Sigmoid colon (tissue), 4 donors: Measurements from ENCODE around the gene SLC25A41.

Source experiments
- CTCF ChIP-seq, 4 experiments: fragments of 450-650 bp in 3 of 4; fragments of 200-600 bp in 1 of 4; IDR thresholded peaks; one replicate each; pipeline ENCODE4 v1.5.1; 2016 to 2019; ENCODE audit warnings: antibody characterized with exemption in 4 of 4, mild to moderate bottlenecking in 3 of 4, moderate library complexity in 2 of 4
- EP300 ChIP-seq, 4 donors: sonication (generic); formaldehyde crosslinking; IDR thresholded peaks; one replicate each; pipeline ENCODE4 v1.6.1; 2017; ENCODE audit warnings: antibody characterized with exemption in 4 of 4
- POLR2AphosphoS5 ChIP-seq, 4 donors: sonication (generic); formaldehyde crosslinking; IDR thresholded peaks; one replicate each; pipeline ENCODE4 v1.6.1; 2017; ENCODE audit warnings: antibody characterized with exemption in 4 of 4

GRCh38 chr19:6396305-6396704 lies 37.3 kb downstream of the SLC25A41 start:
- no peak for TF ChIP-seq CTCF (IDR thresholded peaks at IDR 0.05)
- no peak for TF ChIP-seq POLR2AphosphoS5 (IDR thresholded peaks at IDR 0.05)
- TF ChIP-seq EP300 (IDR thresholded peaks at IDR 0.05) = no peak
